Lower lobe of right lung (tissue), 2 donors: Measurements from ENCODE around the gene ACACA. TPM values are rescaled to one million over a fixed set of nuclear protein-coding genes. Genes with fewer than 3 reads are reported as not detected.

ENCODE experiments used
- ATAC-seq, 2 donors: fragments of 200-7000 bp; cut with Tn5 transposase; one replicate each; pipeline ENCODE4 v1.9.1; 2020 to 2022; ENCODE audit warnings: mild to moderate bottlenecking in 2 of 2, moderate library complexity in 2 of 2
- DNase-seq: peaks from one replicate; pipeline ENCODE4 v3.0.0-alpha.2; 2020
- H3K27ac ChIP-seq: fragments of 200-600 bp; one replicate; pipeline ENCODE4 v1.8.0; 2022
- H3K27me3 ChIP-seq: fragments of 200-600 bp; one replicate; pipeline ENCODE4 v1.8.0; 2022; ENCODE audit warnings: low read depth
- H3K36me3 ChIP-seq: fragments of 200-600 bp; one replicate; pipeline ENCODE4 v1.8.0; 2022; ENCODE audit warnings: mild to moderate bottlenecking
- H3K4me1 ChIP-seq: fragments of 200-600 bp; one replicate; pipeline ENCODE4 v1.8.0; 2022
- H3K4me3 ChIP-seq: fragments of 200-600 bp; one replicate; pipeline ENCODE4 v1.8.0; 2022; ENCODE audit warnings: mild to moderate bottlenecking
- H3K9me3 ChIP-seq: fragments of 200-600 bp; one replicate; pipeline ENCODE4 v1.8.0; 2022
- CTCF ChIP-seq: fragments of 200-600 bp; IDR thresholded peaks from one replicate; pipeline ENCODE4 v1.8.0; 2022; ENCODE audit warnings: antibody characterized with exemption, mild to moderate bottlenecking
- intact Hi-C: fragments of 100-400 bp; cut with DNase I; formaldehyde crosslinking; loops from one replicate; pipeline ENCODE4 v1.11.0; 2022
- total RNA-seq: library from RNA; stranded (reverse); fragmentation: NEBNext Ultra II Directional; extraction: Animal tissue kit (Norgen Biotek cat#: 25700); gene quantifications from one replicate; pipeline ENCODE4 v1.2.1, GENCODE V29; 2021
- donor health status: DM: no; HTN: yes; CAD: no; lungs with severe emphysema.

The ACACA gene
- total RNA-seq, 1 donor from 2014 or later: 132 TPM

GRCh38 chr17:37340804-37341203, 65.8 kb downstream of the ACACA start:
- ATAC-seq: no peak
- peaks cover 9% of the 10 kb centered on the region for H3K36me3 ChIP-seq

GRCh38 chr17:37339321-37339720, 67.3 kb downstream of the ACACA start:
- intact Hi-C loops: no loop called here
- H3K27ac ChIP-seq: no peak overlapping the region
- H3K27me3 ChIP-seq: no peaks in the 10 kb centered on the region
- H3K9me3 ChIP-seq: no peaks in the 10 kb centered on the region
- ATAC-seq (peak; percentile 49 to 66), DNase-seq (no peak)
- no peak overlapping the region for H3K4me3 ChIP-seq
- peaks cover 9% of the 10 kb centered on the region for H3K36me3 ChIP-seq
- peaks cover 7% of the 10 kb centered on the region for H3K4me1 ChIP-seq
- no peak for TF ChIP-seq CTCF

More at GRCh38 chr17:37340804-37341203, 65.8 kb downstream of the ACACA start:
- no peak for TF ChIP-seq CTCF
- Histone ChIP-seq H3K27ac (no peak overlapping the region), H3K9me3 (no peaks in the 10 kb centered on the region), H3K27me3 (no peaks in the 10 kb centered on the region), H3K4me1 (peaks cover 7% of the 10 kb centered on the region), H3K4me3 (no peak overlapping the region)
- intact Hi-C loops: no loop called here
- no peak for DNase-seq

DNA sequence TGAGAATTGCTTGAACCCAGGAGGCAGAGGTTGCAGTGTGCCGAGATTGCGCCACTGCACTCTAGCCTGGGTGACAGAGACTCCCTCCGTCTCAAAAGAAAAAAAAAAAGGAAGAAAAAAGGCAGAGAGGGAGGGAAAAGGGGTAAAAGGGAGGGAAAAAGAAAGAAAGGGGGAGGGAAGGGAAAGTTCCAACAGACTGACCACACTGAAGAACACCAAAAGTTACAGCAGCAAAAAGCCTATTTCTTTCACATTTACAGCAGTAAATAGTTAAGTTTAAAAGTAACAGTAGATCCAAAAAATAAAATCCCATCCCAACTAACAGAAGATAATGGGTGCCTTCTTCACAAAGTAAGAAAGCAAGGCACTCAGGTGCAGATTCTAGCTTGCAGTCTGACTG, 67.8 kb downstream of the ACACA start:
- H3K4me3 ChIP-seq: no peak overlapping the region
- H3K27me3 ChIP-seq: no peaks in the 10 kb centered on the region
- H3K36me3 ChIP-seq: peaks cover 9% of the 10 kb centered on the region
- ATAC-seq: no peak
- DNase-seq: no peak
- no peak for TF ChIP-seq CTCF
- intact Hi-C loops: no loop called here
- H3K9me3 ChIP-seq: no peaks in the 10 kb centered on the region
- peaks cover 7% of the 10 kb centered on the region for H3K4me1 ChIP-seq
- no peak overlapping the region for H3K27ac ChIP-seq

- ATAC-seq (peak in 1 of 2 donors; percentile 64), DNase-seq (no peak)
- peaks cover 10% of the 10 kb centered on the region for H3K4me1 ChIP-seq
- intact Hi-C loops: no loop called here
- no peak overlapping the region for H3K27ac ChIP-seq
- H3K9me3 ChIP-seq: no peaks in the 10 kb centered on the region
- H3K27me3 ChIP-seq: no peaks in the 10 kb centered on the region
- H3K36me3 ChIP-seq: peaks cover 39% of the 10 kb centered on the region
- TF ChIP-seq CTCF: no peak
- H3K4me3 ChIP-seq: no peak overlapping the region
Observed at GRCh38 chr17:37327341-37328090, 79.1 kb downstream of the ACACA start.

DNA sequence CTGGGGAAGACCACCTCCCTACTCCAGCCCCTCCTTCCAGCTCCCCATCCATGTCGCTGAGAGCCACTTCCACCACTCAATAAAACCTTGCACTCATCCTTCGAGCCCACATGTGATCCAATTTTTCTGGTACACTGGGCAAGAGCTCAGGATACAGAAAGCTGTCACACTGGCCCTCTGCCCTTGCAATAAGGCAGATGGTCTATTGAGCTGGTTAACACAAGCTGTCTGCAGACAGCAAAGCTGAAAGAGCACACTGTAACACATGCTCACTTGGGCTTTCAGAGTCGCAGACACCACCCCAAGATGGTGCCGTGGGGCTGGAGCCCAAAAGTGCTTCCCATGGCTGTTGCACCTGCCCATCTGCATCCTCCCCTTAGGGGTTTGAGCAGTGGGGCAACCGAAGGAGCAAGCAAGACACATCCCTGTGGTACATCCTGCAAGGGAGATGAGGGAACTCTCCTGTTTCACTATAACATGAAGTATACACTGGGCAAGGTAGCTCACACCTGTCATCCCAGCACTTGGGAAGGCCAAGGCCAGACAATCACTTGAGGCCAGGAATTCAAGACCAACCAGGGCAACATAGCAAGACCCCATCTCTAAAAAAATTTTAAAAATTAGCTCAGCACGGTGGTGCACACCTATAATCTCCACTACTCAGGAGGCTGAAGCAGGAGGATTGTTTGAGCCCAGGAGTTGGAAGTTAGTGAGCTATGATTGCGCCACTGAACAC, 83.6 kb downstream of the ACACA start:
- Histone ChIP-seq H3K27ac (no peak overlapping the region), H3K27me3 (no peaks in the 10 kb centered on the region), H3K4me3 (no peak overlapping the region), H3K4me1 (peaks cover 10% of the 10 kb centered on the region), H3K9me3 (no peaks in the 10 kb centered on the region), H3K36me3 (peaks cover 15% of the 10 kb centered on the region)
- DNase-seq: no peak
- ATAC-seq: no peak
- TF ChIP-seq CTCF: no peak
- intact Hi-C loops: no loop called here
